Pancreas (tissue), 10 donors: Measurements from ENCODE around the gene TERT. TPM values are rescaled to one million over a fixed set of nuclear protein-coding genes. Genes with fewer than 3 reads are reported as not detected.

Experiments used
- ATAC-seq, 4 donors: fragments of 200-7000 bp; cut with Tn5 transposase; one replicate each; pipeline versions ENCODE4 v1.8.0 to v1.9.1; 2020; ENCODE audit warnings: mild to moderate bottlenecking in 4 of 4, moderate library complexity in 4 of 4
- DNase-seq, 6 donors: peaks; one replicate each; pipeline ENCODE4 v3.0.0-alpha.2; 2020
- FAIRE-seq: peaks from 2 replicates; lab custom pipeline; 2012; peaks lifted over from hg19 to GRCh38; lab: Jason Lieb, UNC
- H3K27ac ChIP-seq, 4 donors: fragments of 200-600 bp; sonication (generic); 1 replicate in 3 of 4; 2 replicates in 1 of 4; pipeline versions ENCODE4 v1.5.0 to v1.8.0; 2020
- H3K27me3 ChIP-seq, 4 donors: fragments of 200-600 bp; one replicate each; pipeline ENCODE4 v1.8.0; 2021
- H3K36me3 ChIP-seq, 3 donors: fragments of 200-600 bp; sonication (generic) in 1 of 3; one replicate each; pipeline versions ENCODE4 v1.5.0 to v1.8.0; 2020 to 2021
- H3K4me1 ChIP-seq, 3 donors: fragments of 200-600 bp; one replicate each; pipeline ENCODE4 v1.8.0; 2021
- H3K4me3 ChIP-seq, 4 donors: fragments of 200-600 bp; sonication (generic) in 2 of 4; one replicate each; pipeline versions ENCODE4 v1.5.0 to v1.8.0; 2020 to 2021
- H3K9me3 ChIP-seq, 4 donors: fragments of 200-600 bp; one replicate each; pipeline ENCODE4 v1.8.0; 2021
- WGBS, 2 donors: extraction: QIAGEN DNeasy Blood & Tissue Kit; methylation state at CpG; one replicate each; pipeline ENCODE4 v1.1.7; 2013; 5-methylcytosine and 5-hydroxymethylcytosine counted together
- intact Hi-C, 3 donors: fragments of 100-400 bp; cut with DNase I; formaldehyde crosslinking; loops; one replicate each; pipeline versions ENCODE4 v1.11.1 to v1.14.2; 2022
- polyA plus RNA-seq, 2 donors: library from polyadenylated mRNA; stranded (reverse); fragments of 200-250 nt; gene quantifications; one replicate each; pipeline ENCODE4 v1.2.3, GENCODE V29; 2013
- total RNA-seq, 6 donors: library from RNA; stranded (reverse); fragmentation: NEBNext Ultra II Directional in 4 of 6; extraction: Animal tissue kit (Norgen Biotek cat#: 25700) in 4 of 6; gene quantifications; one replicate each; pipeline versions ENCODE4 v1.2.1 to v1.2.4, GENCODE V29; 2021 to 2023
- TF ChIP-seq, protein P1 (sequence below), 4 donors: fragments of 200-600 bp; sonication (generic) in 3 of 4; IDR thresholded peaks; one replicate each; pipeline versions ENCODE4 v1.5.0 to v1.8.0; 2021; ENCODE audit warnings: antibody characterized with exemption in 4 of 4
- donor health status: healthy with polysubstance abuse.
- donor health status: DM: no; HTN: no; CAD: no; lungs with moderate emphysema.
- donor health status: DM: no; HTN: no; CAD: no.
- donor health status: control.
- donor health status: control.
- donor health status: Bipolar disorder and iron deficiency.
- donor health status: DM: yes; HTN: yes; CAD: no.
- donor health status: DM: no; HTN: no; CAD: no.
- donor health status: DM: no; HTN: no; CAD: no.
- donor health status: DM: yes; HTN: yes; CAD: no.

TERT gene
- total and polyA plus RNA-seq, 8 donors: 0.06 to 0.28 (median 0.25) TPM; not detected in 5

DNA sequence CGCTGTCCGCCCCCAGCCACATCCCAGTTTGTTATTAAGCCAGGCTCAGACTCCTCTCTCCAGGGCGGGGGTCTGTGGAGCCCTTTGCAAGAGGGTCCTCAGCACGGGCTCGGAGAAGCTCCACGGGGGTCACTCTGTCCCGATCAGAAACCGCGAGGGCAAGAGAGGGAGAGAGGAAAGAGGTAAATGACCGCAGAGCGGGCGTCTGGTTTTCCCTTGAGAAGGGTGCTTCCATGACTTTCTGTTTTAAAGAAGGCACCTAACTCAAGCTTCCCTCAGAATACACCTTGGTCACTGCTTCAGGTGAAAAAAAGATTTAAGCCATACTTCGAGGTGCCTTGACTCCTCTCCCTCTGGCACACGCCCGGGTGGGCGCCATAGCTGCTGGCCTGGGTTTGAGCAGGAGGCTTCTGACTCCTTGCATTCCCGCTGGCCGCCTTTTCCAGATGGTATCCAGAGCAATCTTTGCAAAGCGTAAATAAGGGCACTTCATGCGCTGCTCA, 5.8 kb upstream of the TERT start:
- Histone ChIP-seq H3K9me3 (no peaks in the 10 kb centered on the region), H3K27ac (no peak overlapping the region), H3K4me1 (no peaks in the 10 kb centered on the region), H3K4me3 (no peak overlapping the region), H3K27me3 (no peaks in the 10 kb centered on the region), H3K36me3 (no peaks in the 10 kb centered on the region)
- DNase-seq: peak in 2 of 6 donors; percentile 23 to 43
- intact Hi-C loops: no loop called here
- WGBS, 2 donors: 63 to 84% methylated on average over 20 of the region's 20 CpGs
- TF ChIP-seq, protein P1, sequence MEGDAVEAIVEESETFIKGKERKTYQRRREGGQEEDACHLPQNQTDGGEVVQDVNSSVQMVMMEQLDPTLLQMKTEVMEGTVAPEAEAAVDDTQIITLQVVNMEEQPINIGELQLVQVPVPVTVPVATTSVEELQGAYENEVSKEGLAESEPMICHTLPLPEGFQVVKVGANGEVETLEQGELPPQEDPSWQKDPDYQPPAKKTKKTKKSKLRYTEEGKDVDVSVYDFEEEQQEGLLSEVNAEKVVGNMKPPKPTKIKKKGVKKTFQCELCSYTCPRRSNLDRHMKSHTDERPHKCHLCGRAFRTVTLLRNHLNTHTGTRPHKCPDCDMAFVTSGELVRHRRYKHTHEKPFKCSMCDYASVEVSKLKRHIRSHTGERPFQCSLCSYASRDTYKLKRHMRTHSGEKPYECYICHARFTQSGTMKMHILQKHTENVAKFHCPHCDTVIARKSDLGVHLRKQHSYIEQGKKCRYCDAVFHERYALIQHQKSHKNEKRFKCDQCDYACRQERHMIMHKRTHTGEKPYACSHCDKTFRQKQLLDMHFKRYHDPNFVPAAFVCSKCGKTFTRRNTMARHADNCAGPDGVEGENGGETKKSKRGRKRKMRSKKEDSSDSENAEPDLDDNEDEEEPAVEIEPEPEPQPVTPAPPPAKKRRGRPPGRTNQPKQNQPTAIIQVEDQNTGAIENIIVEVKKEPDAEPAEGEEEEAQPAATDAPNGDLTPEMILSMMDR (IDR thresholded peaks at IDR 0.05): no peak
- FAIRE-seq: no peak
- ATAC-seq: no peak

DNA sequence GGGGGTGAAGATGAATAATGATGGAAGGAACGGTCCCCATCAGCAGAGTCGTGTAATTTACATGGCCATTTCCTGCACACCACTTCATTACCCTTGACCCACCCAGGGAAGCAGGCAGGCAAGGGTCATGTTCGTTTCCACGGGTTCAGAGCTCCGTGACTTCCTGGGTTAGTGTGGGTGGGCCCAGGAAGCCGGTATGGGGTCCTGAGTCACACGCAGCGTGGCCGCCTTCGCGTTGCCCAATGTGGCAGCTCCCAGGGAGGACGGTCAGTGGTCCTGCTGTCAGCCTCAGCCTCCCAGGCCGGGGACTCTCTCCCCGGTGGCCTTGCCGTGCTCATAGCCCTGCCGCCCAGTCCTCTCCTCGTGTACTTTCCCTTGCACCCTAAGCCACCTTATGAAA, 5.1 kb upstream of the TERT start:
- Histone ChIP-seq H3K4me3 (no peak overlapping the region), H3K36me3 (no peaks in the 10 kb centered on the region), H3K27ac (no peak overlapping the region), H3K4me1 (no peaks in the 10 kb centered on the region), H3K9me3 (no peaks in the 10 kb centered on the region), H3K27me3 (peaks cover 0 to 3% (median 0%) of the 10 kb centered on the region in 4 donors)
- no peak for ATAC-seq
- 69 to 72% methylated on average over 17 of the region's 17 CpGs for whole genome bisulfite sequencing, 2 donors
- FAIRE-seq: no peak
- TF ChIP-seq, protein P1 (IDR thresholded peaks at IDR 0.05): no peak
- DNase-seq: peak in 2 of 6 donors; percentile 36 to 39
- intact Hi-C loops: no loop called here

DNA sequence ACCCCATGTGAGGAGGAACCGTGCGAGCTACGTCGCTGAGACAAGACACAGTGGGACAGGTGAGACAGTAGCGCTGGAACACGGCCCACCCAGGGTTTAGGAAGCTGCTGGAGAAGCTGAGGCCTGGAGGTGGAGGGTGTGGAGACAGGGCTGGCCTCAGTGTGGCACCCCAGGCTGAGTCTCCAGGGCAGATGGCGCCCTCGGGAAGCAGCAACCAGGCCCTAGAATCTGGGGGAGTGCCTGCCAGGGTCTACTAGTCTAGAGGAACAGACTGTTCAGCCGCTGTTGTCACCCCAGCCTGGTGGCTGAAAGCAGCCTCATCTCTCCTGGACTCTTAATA, 4.6 kb upstream of the TERT start:
- Histone ChIP-seq H3K27ac (no peak overlapping the region), H3K4me3 (no peak overlapping the region), H3K27me3 (peaks cover 0 to 3% (median under 1%) of the 10 kb centered on the region in 4 donors), H3K36me3 (no peaks in the 10 kb centered on the region), H3K9me3 (no peaks in the 10 kb centered on the region), H3K4me1 (peaks cover 0 to 2% (median 0%) of the 10 kb centered on the region in 3 donors)
- FAIRE-seq (no peak), ATAC-seq (no peak), DNase-seq (peak in 1 of 6 donors; percentile 32)
- TF ChIP-seq, protein P1 (IDR thresholded peaks at IDR 0.05): no peak
- intact Hi-C loops: no loop called here
- WGBS, 2 donors: 78 to 82% methylated on average over 9 of the region's 9 CpGs

GRCh38 chr5:1298723-1299510, 4.0 kb upstream of the TERT start:
- intact Hi-C loops: no loop called here
- peaks cover 0 to 6% (median 0%) of the 10 kb centered on the region in 3 donors for H3K4me1 ChIP-seq
- no peaks in the 10 kb centered on the region for H3K9me3 ChIP-seq
- FAIRE-seq (no peak), ATAC-seq (no peak), DNase-seq (peak in 2 of 6 donors; percentile 32 to 45)
- H3K36me3 ChIP-seq: no peaks in the 10 kb centered on the region
- TF ChIP-seq, protein P1 (IDR thresholded peaks at IDR 0.05): no peak
- WGBS, 2 donors: 67 to 80% methylated on average over 33 of the region's 33 CpGs
- H3K27me3 ChIP-seq: peaks cover 0 to 8% (median 3%) of the 10 kb centered on the region in 4 donors
- no peak overlapping the region for H3K27ac ChIP-seq
- H3K4me3 ChIP-seq: no peak overlapping the region

DNA sequence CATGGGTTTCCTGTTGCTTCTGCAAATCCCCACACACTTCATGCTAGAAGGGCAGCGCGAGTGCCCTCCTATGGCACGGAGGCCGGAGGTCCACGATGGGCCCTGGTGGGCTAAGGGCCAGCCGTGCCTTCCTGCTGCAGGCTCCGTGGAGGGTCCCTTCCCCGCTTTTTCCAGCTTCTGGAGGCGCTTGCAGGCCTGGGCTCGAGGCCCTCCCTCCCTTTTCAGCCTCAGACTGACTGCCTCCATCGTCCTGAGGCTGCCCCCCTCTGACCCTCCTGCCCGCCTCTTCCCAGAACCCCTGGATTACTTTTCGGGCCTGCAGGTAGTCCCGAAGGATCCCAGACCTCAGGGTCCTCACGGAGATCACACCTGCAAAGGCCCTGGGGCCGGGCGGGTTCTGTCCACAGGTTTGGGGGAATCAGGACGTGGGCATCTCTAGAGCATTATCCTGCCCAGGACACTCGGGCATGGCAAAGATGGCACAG, 3.2 kb upstream of the TERT start:
- Histone ChIP-seq H3K36me3 (no peaks in the 10 kb centered on the region), H3K4me1 (peaks cover 0 to 6% (median 0%) of the 10 kb centered on the region in 3 donors), H3K27ac (no peak overlapping the region), H3K4me3 (no peak overlapping the region), H3K9me3 (no peaks in the 10 kb centered on the region), H3K27me3 (peaks cover 0 to 16% (median 4%) of the 10 kb centered on the region in 4 donors)
- DNase-seq (peak in 2 of 6 donors; percentile 29 to 51), FAIRE-seq (no peak), ATAC-seq (no peak)
- WGBS, 2 donors: 72 to 88% methylated on average over 19 of the region's 19 CpGs
- intact Hi-C loops: no loop called here
- TF ChIP-seq, protein P1 (IDR thresholded peaks at IDR 0.05): no peak
